AG09309 (cell line): ENCODE measurements around the gene NINJ2.

ENCODE experiments used
- DNase-seq: peaks from one replicate; pipeline ENCODE4 v3.0.0-alpha.2; 2010; ENCODE audit warnings: low read depth
- H3K4me3 ChIP-seq: 2 replicates; pipeline ENCODE4 v1.5.1; 2011; ENCODE audit warnings: mild to moderate bottlenecking, low read depth, low read length, moderate library complexity; ENCODE audit not compliant: control insufficient read depth
- CTCF ChIP-seq: IDR thresholded peaks from 2 replicates; pipeline ENCODE4 v1.5.1; 2011; ENCODE audit warnings: mild to moderate bottlenecking, low read depth, low read length, inconsistent platforms; ENCODE audit not compliant: insufficient read depth, control insufficient read depth; ENCODE audit errors: missing control alignments

The NINJ2 gene

GRCh38 chr12:593396-594270 lies 69.6 kb downstream of the NINJ2 start:
- no peak overlapping the region for H3K4me3 ChIP-seq
- no peak for TF ChIP-seq CTCF
- no peak for DNase-seq

GRCh38 chr12:592024-592505 lies 71.2 kb downstream of the NINJ2 start:
- H3K4me3 ChIP-seq: no peak overlapping the region
- no peak for DNase-seq
- TF ChIP-seq CTCF: no peak

GRCh38 chr12:591167-592023 lies 71.8 kb downstream of the NINJ2 start:
- DNase-seq: no peak
- no peak for TF ChIP-seq CTCF

GRCh38 chr12:590206-590750 lies 73.0 kb downstream of the NINJ2 start:
- TF ChIP-seq CTCF: no peak
- H3K4me3 ChIP-seq: no peak overlapping the region
- DNase-seq: no peak

More at GRCh38 chr12:591167-592023, 71.8 kb downstream of the NINJ2 start:
- no peak overlapping the region for H3K4me3 ChIP-seq

- no peak for DNase-seq
- TF ChIP-seq CTCF: no peak
Observed at GRCh38 chr12:588646-589045, 74.6 kb downstream of the NINJ2 start.

GRCh38 chr12:588024-588322 lies 75.3 kb downstream of the NINJ2 start:
- no peak for DNase-seq
- TF ChIP-seq CTCF: no peak
- no peak overlapping the region for H3K4me3 ChIP-seq

More at GRCh38 chr12:588646-589045, 74.6 kb downstream of the NINJ2 start:
- no peak overlapping the region for H3K4me3 ChIP-seq
